ENCODE measurements around the gene CFAP119.

The CFAP119 gene

DNA sequence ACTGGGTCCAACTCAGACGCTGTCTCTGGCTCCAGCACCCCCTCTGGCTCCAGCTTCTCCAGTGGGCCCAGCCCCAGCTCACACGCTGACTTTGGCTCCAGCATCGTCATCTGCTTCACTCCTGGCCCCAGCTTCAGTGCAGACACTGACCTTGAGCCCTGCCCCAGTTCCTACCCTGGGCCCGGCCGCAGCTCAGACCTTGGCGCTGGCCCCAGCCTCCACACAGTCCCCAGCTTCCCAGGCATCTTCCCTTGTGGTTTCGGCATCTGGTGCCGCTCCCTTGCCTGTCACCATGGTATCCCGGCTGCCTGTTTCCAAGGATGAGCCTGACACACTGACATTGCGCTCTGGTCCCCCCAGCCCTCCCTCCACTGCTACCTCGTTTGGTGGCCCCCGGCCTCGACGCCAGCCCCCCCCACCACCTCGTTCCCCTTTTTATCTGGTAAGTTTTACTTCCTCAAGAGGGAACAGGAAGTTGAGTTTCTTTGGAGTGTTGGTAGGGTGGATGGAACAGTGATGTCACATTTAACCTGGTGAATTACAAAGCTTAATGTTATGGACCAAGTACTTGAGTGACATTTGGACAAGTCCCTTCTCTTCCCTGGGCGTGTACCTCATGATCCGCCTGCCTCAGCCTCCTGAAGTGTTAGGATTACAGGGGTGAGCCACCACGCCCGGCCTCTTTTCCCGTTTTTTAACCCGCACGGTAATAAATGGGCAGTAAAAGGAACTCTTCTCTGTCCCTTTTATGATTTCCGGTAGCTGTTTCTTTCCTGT lies 37.0 kb downstream of the CFAP119 start:
- peaks cover 91% of the 10 kb centered on the region for H3K36me3 Mint-ChIP-seq (ENCODE audit: low read depth)
- no peak for TF ChIP-seq CTCF (IDR thresholded peaks at IDR 0.05)
- peaks cover 15% of the 10 kb centered on the region for H3K27me3 Mint-ChIP-seq (ENCODE audit: low read depth, poor library complexity)

DNA sequence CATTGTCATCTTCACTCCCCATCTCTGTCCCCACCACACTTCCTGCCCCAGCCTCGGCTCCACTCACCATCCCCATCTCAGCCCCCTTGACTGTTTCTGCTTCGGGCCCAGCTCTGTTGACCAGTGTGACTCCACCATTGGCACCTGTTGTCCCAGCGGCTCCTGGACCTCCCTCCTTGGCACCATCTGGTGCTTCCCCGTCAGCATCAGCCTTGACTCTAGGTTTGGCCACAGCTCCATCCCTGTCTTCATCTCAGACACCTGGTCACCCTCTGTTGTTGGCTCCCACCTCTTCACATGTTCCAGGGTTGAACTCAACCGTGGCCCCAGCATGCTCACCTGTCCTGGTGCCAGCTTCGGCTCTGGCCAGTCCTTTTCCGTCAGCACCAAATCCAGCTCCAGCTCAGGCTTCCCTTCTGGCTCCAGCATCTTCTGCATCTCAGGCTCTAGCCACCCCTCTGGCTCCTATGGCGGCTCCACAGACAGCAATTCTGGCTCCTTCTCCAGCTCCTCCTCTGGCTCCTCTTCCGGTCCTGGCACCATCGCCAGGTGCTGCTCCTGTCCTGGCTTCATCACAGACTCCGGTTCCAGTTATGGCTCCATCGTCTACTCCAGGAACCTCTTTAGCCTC lies 38.0 kb downstream of the CFAP119 start:
- H3K4me1 Mint-ChIP-seq = no peaks in the 10 kb centered on the region
- peaks cover 87% of the 10 kb centered on the region for H3K36me3 Mint-ChIP-seq (ENCODE audit: low read depth)
- DNase-seq = no peak
- H3K27ac Mint-ChIP-seq = peak overlapping the region; percentile 68
- H3K27me3 Mint-ChIP-seq (ENCODE audit: low read depth, poor library complexity) = peaks cover 15% of the 10 kb centered on the region
- H3K9me3 Mint-ChIP-seq = no peaks in the 10 kb centered on the region
- TF ChIP-seq CTCF (IDR thresholded peaks at IDR 0.05) = no peak
- no peak overlapping the region for H3K4me3 Mint-ChIP-seq

More for the DNA sequence above, 37.0 kb downstream of the CFAP119 start:
- no peak overlapping the region for H3K27ac Mint-ChIP-seq
- no peak for DNase-seq
- no peak overlapping the region for H3K4me3 Mint-ChIP-seq
- H3K9me3 Mint-ChIP-seq = no peaks in the 10 kb centered on the region
- no peaks in the 10 kb centered on the region for H3K4me1 Mint-ChIP-seq

DNA sequence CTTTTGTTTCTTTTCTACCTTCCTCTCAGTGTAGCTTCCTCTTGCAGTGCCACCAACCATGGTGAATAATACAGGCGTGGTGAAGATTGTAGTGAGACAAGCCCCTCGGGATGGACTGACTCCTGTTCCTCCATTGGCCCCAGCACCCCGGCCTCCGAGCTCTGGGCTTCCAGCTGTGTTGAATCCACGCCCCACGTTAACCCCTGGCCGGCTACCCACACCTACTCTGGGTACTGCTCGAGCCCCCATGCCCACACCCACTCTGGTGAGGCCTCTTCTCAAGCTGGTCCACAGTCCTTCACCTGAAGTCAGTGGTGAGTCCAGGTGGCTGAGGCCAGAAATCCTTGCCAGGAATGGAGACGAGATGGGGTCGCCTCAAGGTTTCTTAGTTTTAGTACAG lies 38.9 kb downstream of the CFAP119 start:
- H3K9me3 Mint-ChIP-seq = no peaks in the 10 kb centered on the region
- peaks cover 84% of the 10 kb centered on the region for H3K36me3 Mint-ChIP-seq (ENCODE audit: low read depth)
- peaks cover 15% of the 10 kb centered on the region for H3K27me3 Mint-ChIP-seq (ENCODE audit: low read depth, poor library complexity)
- H3K4me1 Mint-ChIP-seq = no peaks in the 10 kb centered on the region
- DNase-seq = no peak
- TF ChIP-seq CTCF (IDR thresholded peaks at IDR 0.05) = no peak
- no peak overlapping the region for H3K4me3 Mint-ChIP-seq
- no peak overlapping the region for H3K27ac Mint-ChIP-seq

DNA sequence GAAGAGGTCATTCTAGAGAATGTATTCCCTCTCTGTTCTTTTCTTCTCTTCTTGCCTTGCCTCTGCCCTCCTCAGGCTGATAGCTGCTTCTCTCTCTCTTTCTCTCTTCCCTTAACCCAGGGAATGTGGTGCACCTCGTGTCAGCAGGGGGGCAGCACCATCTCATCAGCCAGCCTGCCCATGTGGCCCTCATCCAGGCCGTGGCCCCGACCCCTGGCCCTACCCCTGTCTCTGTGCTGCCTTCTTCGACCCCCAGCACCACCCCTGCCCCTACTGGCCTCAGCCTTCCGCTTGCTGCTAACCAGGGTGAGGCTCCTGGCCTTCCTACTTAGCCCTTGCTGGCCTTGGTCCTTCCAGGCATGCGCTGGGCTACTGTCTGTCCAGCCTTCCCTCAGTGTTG lies 39.4 kb downstream of the CFAP119 start:
- H3K4me1 Mint-ChIP-seq = no peaks in the 10 kb centered on the region
- no peak overlapping the region for H3K4me3 Mint-ChIP-seq

GRCh38 chr16:30721606-30722005 lies 40.3 kb downstream of the CFAP119 start:
- Mint-ChIP-seq H3K4me3 (no peak overlapping the region), H3K9me3 (no peaks in the 10 kb centered on the region), H3K4me1 (no peaks in the 10 kb centered on the region), H3K36me3 (ENCODE audit: low read depth) (peaks cover 83% of the 10 kb centered on the region), H3K27ac (no peak overlapping the region), H3K27me3 (ENCODE audit: low read depth, poor library complexity) (peaks cover 12% of the 10 kb centered on the region)
- TF ChIP-seq CTCF (IDR thresholded peaks at IDR 0.05) = no peak
- DNase-seq = no peak

More for the DNA sequence above, 39.4 kb downstream of the CFAP119 start:
- peaks cover 15% of the 10 kb centered on the region for H3K27me3 Mint-ChIP-seq (ENCODE audit: low read depth, poor library complexity)
- H3K9me3 Mint-ChIP-seq = no peaks in the 10 kb centered on the region
- TF ChIP-seq CTCF (IDR thresholded peaks at IDR 0.05) = no peak
- no peak for DNase-seq
- peaks cover 83% of the 10 kb centered on the region for H3K36me3 Mint-ChIP-seq (ENCODE audit: low read depth)
- H3K27ac Mint-ChIP-seq = no peak overlapping the region

Measured in nephron progenitor cell (in vitro differentiated cells).